ENCODE results near the gene KIRREL3. TPM values are rescaled to one million over a fixed set of nuclear protein-coding genes. Genes with fewer than 3 reads are reported as not detected.

KIRREL3 gene
- total and polyA plus RNA-seq, 2 of the 4 experiments (the other 2 are of a cell fraction) = 10.9 to 15.9 TPM

GRCh38 chr11:126413426-126413825, 587.1 kb downstream of the KIRREL3 start:
- H2AFZ ChIP-seq (replicated peaks; ENCODE audit: low read length, poor library complexity) = peak overlapping the region; percentile 6
- no peak overlapping the region for H3K4me3 ChIP-seq (ENCODE audit: insufficient read depth, low read depth, low read length)
- H3K9me3 ChIP-seq (ENCODE audit: control insufficient read depth, insufficient read depth, low read length) = no peaks in the 10 kb centered on the region
- H3K27ac ChIP-seq (ENCODE audit: insufficient read depth, low read length) = no peak overlapping the region
- no peak overlapping the region for H3K18ac ChIP-seq (ENCODE audit: low read depth, low read length)
- H3K4me2 ChIP-seq (ENCODE audit: low read depth, low read length) = no peak overlapping the region
- H3K9me1 ChIP-seq (ENCODE audit: insufficient read depth, low read length) = peaks cover 19% of the 10 kb centered on the region
- no peak overlapping the region for H2AK5ac ChIP-seq (ENCODE audit: low read depth, low read length)
- no peak for TF ChIP-seq RAD21 (IDR thresholded peaks at IDR 0.05; ENCODE audit: low read length)
- no peak for TF ChIP-seq NFE2L2 (IDR thresholded peaks at IDR 0.05; ENCODE audit: low read depth, low read length)
- no peak for TF ChIP-seq CEBPB (IDR thresholded peaks at IDR 0.05; ENCODE audit: low read depth, low read length)
- no peak for TF ChIP-seq RFX5 (IDR thresholded peaks at IDR 0.05; ENCODE audit: low read depth, low read length)
- TF ChIP-seq POLR2A (IDR thresholded peaks at IDR 0.05; ENCODE audit: low read depth, low read length) = no peak
- no peak for TF ChIP-seq CHD1 (IDR thresholded peaks at IDR 0.05; ENCODE audit: low read depth, low read length)
- no peak for TF ChIP-seq BHLHE40 (IDR thresholded peaks at IDR 0.05; ENCODE audit: low read depth, low read length)
- TF ChIP-seq MXI1 (IDR thresholded peaks at IDR 0.05; ENCODE audit: borderline replicate concordance, low read depth, low read length) = no peak
- no peak for TF ChIP-seq FOS (IDR thresholded peaks at IDR 0.05; ENCODE audit: low read depth, low read length)
- TF ChIP-seq RCOR1 (IDR thresholded peaks at IDR 0.05; ENCODE audit: insufficient replicate concordance, low read length) = no peak
- no peak for TF ChIP-seq CTCF (conservative IDR thresholded peaks at IDR 0.05; ENCODE audit: low read depth, low read length)
- no peak for TF ChIP-seq SMC3 (IDR thresholded peaks at IDR 0.05; ENCODE audit: low read depth, low read length)
- no peak for TF ChIP-seq ELK1 (IDR thresholded peaks at IDR 0.05; ENCODE audit: borderline replicate concordance, low read depth, low read length)
- no peak for TF ChIP-seq USF2 (IDR thresholded peaks at IDR 0.05; ENCODE audit: low read depth, low read length)
- TF ChIP-seq MAFK (IDR thresholded peaks at IDR 0.05; ENCODE audit: low read depth, low read length) = no peak
- TF ChIP-seq MAZ (IDR thresholded peaks at IDR 0.05; ENCODE audit: borderline replicate concordance, low read depth, low read length) = no peak
- in situ Hi-C loops (cut with MboI; ENCODE audit: low sequenced_read_pairs) = loop anchor here (10.0 kb wide), 1 partner anchor 99 kb away; no protein-coding TSS in a partner anchor
- intact Hi-C loops (cut with micrococcal nuclease) = no loop called here
- H3K9ac ChIP-seq (ENCODE audit: low read depth, low read length) = no peak overlapping the region
- H3K4me1 ChIP-seq (ENCODE audit: control insufficient read depth, insufficient read depth, low read length) = peaks cover 23% of the 10 kb centered on the region
- WGBS, 2 experiments (ENCODE audit: extremely low coverage in 2 of 2, insufficient read length in 1 of 2) = no CpG with 5 or more reads among the region's 11 CpGs
- no TSS peak for BruUV-seq (replicated peaks)
- no peak overlapping the region for H2BK15ac ChIP-seq (ENCODE audit: low read depth, low read length)
- H4K8ac ChIP-seq (ENCODE audit: low read depth in 2 of 2, low read length in 2 of 2) = no peak overlapping the region
- H3K79me1 ChIP-seq (ENCODE audit: low read depth in 1 of 2, low read length in 2 of 2) = peaks cover 0 to 5% of the 10 kb centered on the region in 2 experiments; a peak in 1 of 4 replicates
- no peak overlapping the region for H2BK5ac ChIP-seq (ENCODE audit: low read depth, low read length, poor library complexity, severe bottlenecking)
- H2BK120ac ChIP-seq (ENCODE audit: low read depth, low read length) = no peak overlapping the region
- no peak overlapping the region for H3K14ac ChIP-seq (replicated peaks; ENCODE audit: low read depth, low read length)
- no peaks in the 10 kb centered on the region for H3K27me3 ChIP-seq (ENCODE audit: control insufficient read depth, insufficient read depth, low read length)
- H2BK20ac ChIP-seq (ENCODE audit: low read depth, low read length) = no peak overlapping the region
- H3K56ac ChIP-seq (ENCODE audit: extremely low read depth, insufficient read depth, low read length) = no peak overlapping the region
- no peak for DNase-seq
- no peak overlapping the region for H2AK9ac ChIP-seq (replicated peaks; ENCODE audit: low read depth, low read length, poor library complexity)
- H3K36me3 ChIP-seq (ENCODE audit: control insufficient read depth, insufficient read depth, low read length) = peaks cover 13% of the 10 kb centered on the region; the same call in 1 of the 2 replicates
- dilution Hi-C loops (cut with HindIII; ENCODE audit: low sequenced_read_pairs, unreplicated experiment) = no loop called here
- H3K4ac ChIP-seq (ENCODE audit: low read depth, low read length) = no peak overlapping the region
- no peaks in the 10 kb centered on the region; the same call in 1 of the 2 replicates for H4K20me1 ChIP-seq (ENCODE audit: insufficient read depth, low read length)
- H3K23ac ChIP-seq (ENCODE audit: low read depth, low read length) = no peak overlapping the region
- POLR2A ChIA-PET (ENCODE audit: unreplicated experiment) = no interaction called here
- no peak overlapping the region for H4K5ac ChIP-seq (ENCODE audit: low read depth, low read length)
- CTCF ChIA-PET = no interaction called here
- no peak overlapping the region for H4K91ac ChIP-seq (ENCODE audit: insufficient read depth, low read depth, low read length)
- no peak for ATAC-seq (ENCODE audit: low read depth)

Measured in IMR-90 (cell line).